HUES64 (cell line): ENCODE results near the gene EPGN.

Experiments used
- H3K27ac ChIP-seq: 2 replicates; pipeline ENCODE4 v1.7.0; 2013; ENCODE audit warnings: low read depth, low read length, inconsistent platforms
- H3K27me3 ChIP-seq: 2 replicates; pipeline ENCODE4 v1.6.1; 2013; ENCODE audit warnings: mild to moderate bottlenecking, low read length; ENCODE audit not compliant: insufficient read depth
- H3K36me3 ChIP-seq: 2 replicates; pipeline ENCODE4 v1.6.1; 2013; ENCODE audit warnings: mild to moderate bottlenecking, low read length; ENCODE audit not compliant: insufficient read depth
- H3K4me1 ChIP-seq: 2 replicates; pipeline ENCODE4 v1.6.1; 2013; ENCODE audit warnings: mild to moderate bottlenecking, low read length, moderate library complexity; ENCODE audit not compliant: insufficient read depth
- H3K4me3 ChIP-seq: 2 replicates; pipeline ENCODE4 v1.5.1; 2013; ENCODE audit warnings: mild to moderate bottlenecking, low read length, moderate library complexity
- H3K9ac ChIP-seq: 2 replicates; pipeline ENCODE4 v1.6.1; 2013; ENCODE audit warnings: mild to moderate bottlenecking, low read depth, low read length
- H3K9me3 ChIP-seq: 2 replicates; pipeline ENCODE4 v1.6.1; 2013; ENCODE audit warnings: low read depth, low read length; ENCODE audit not compliant: insufficient read depth
- WGBS: fragments of 150-250, 120-280 bp; methylation state at CpG from one replicate; pipeline ENCODE4 v1.1.7; 2013; ENCODE audit warnings: missing lambda C conversion rate; 5-methylcytosine and 5-hydroxymethylcytosine counted together

Gene EPGN

GRCh38 chr4:74284053-74284452 lies 24.2 kb upstream of the EPGN start:
- Histone ChIP-seq H3K27ac (no peak overlapping the region), H3K9ac (no peak overlapping the region), H3K4me3 (no peak overlapping the region), H3K36me3 (no peaks in the 10 kb centered on the region), H3K4me1 (no peaks in the 10 kb centered on the region), H3K27me3 (no peaks in the 10 kb centered on the region), H3K9me3 (no peaks in the 10 kb centered on the region)
- 100% methylated on average over 2 of the region's 3 CpGs for WGBS

- no peaks in the 10 kb centered on the region for H3K9me3 ChIP-seq
- H3K9ac ChIP-seq, result no peak overlapping the region
- 84% methylated on average over 1 of the region's 1 CpG for WGBS
- H3K4me3 ChIP-seq, result no peak overlapping the region
- no peaks in the 10 kb centered on the region for H3K36me3 ChIP-seq
- H3K27me3 ChIP-seq, result no peaks in the 10 kb centered on the region
- H3K4me1 ChIP-seq, result no peaks in the 10 kb centered on the region
- H3K27ac ChIP-seq, result no peak overlapping the region
Measured at GRCh38 chr4:74287164-74287563, 21.1 kb upstream of the EPGN start.

GRCh38 chr4:74287791-74288190 lies 20.5 kb upstream of the EPGN start:
- Histone ChIP-seq H3K27ac (no peak overlapping the region), H3K9me3 (no peaks in the 10 kb centered on the region), H3K4me1 (no peaks in the 10 kb centered on the region), H3K36me3 (no peaks in the 10 kb centered on the region), H3K27me3 (no peaks in the 10 kb centered on the region), H3K4me3 (no peak overlapping the region), H3K9ac (no peak overlapping the region)

- Histone ChIP-seq H3K4me1 (no peaks in the 10 kb centered on the region), H3K27ac (no peak overlapping the region), H3K27me3 (no peaks in the 10 kb centered on the region), H3K9ac (no peak overlapping the region), H3K36me3 (no peaks in the 10 kb centered on the region), H3K4me3 (no peak overlapping the region), H3K9me3 (no peaks in the 10 kb centered on the region)
- 100% methylated on average over 1 of the region's 1 CpG for WGBS
Measured at GRCh38 chr4:74291471-74291870, 16.8 kb upstream of the EPGN start.

- Histone ChIP-seq H3K27ac (no peak overlapping the region), H3K4me3 (no peak overlapping the region), H3K36me3 (no peaks in the 10 kb centered on the region), H3K27me3 (no peaks in the 10 kb centered on the region), H3K9ac (no peak overlapping the region), H3K4me1 (no peaks in the 10 kb centered on the region), H3K9me3 (no peaks in the 10 kb centered on the region)
Measured at GRCh38 chr4:74292111-74292870, 16.0 kb upstream of the EPGN start.

GRCh38 chr4:74293558-74293957 lies 14.7 kb upstream of the EPGN start:
- H3K9ac ChIP-seq, result no peak overlapping the region
- H3K4me1 ChIP-seq, result no peaks in the 10 kb centered on the region
- 100% methylated on average over 2 of the region's 2 CpGs for WGBS
- H3K27me3 ChIP-seq, result no peaks in the 10 kb centered on the region
- H3K4me3 ChIP-seq, result no peak overlapping the region
- H3K36me3 ChIP-seq, result no peaks in the 10 kb centered on the region
- H3K9me3 ChIP-seq, result no peaks in the 10 kb centered on the region
- no peak overlapping the region for H3K27ac ChIP-seq

GRCh38 chr4:74294681-74295080 lies 13.6 kb upstream of the EPGN start:
- Histone ChIP-seq H3K36me3 (no peaks in the 10 kb centered on the region), H3K4me1 (no peaks in the 10 kb centered on the region), H3K9me3 (no peaks in the 10 kb centered on the region), H3K27me3 (no peaks in the 10 kb centered on the region), H3K9ac (no peak overlapping the region), H3K4me3 (no peak overlapping the region), H3K27ac (no peak overlapping the region)
- 93% methylated on average over 1 of the region's 1 CpG for WGBS

- Histone ChIP-seq H3K9ac (no peak overlapping the region), H3K4me1 (no peaks in the 10 kb centered on the region), H3K4me3 (no peak overlapping the region), H3K27ac (no peak overlapping the region), H3K36me3 (no peaks in the 10 kb centered on the region), H3K27me3 (no peaks in the 10 kb centered on the region), H3K9me3 (no peaks in the 10 kb centered on the region)
- 100% methylated on average over 1 of the region's 1 CpG for WGBS
Measured at GRCh38 chr4:74297539-74297938, 10.7 kb upstream of the EPGN start.

- Histone ChIP-seq H3K9me3 (no peaks in the 10 kb centered on the region), H3K4me3 (no peak overlapping the region), H3K9ac (no peak overlapping the region), H3K27ac (no peak overlapping the region), H3K4me1 (no peaks in the 10 kb centered on the region), H3K27me3 (no peaks in the 10 kb centered on the region), H3K36me3 (no peaks in the 10 kb centered on the region)
- 95% methylated on average over 4 of the region's 4 CpGs for WGBS
Measured at GRCh38 chr4:74304095-74304625, 4.1 kb upstream of the EPGN start.

GRCh38 chr4:74305000-74305399 lies 3.3 kb upstream of the EPGN start:
- Histone ChIP-seq H3K9me3 (no peaks in the 10 kb centered on the region), H3K36me3 (no peaks in the 10 kb centered on the region), H3K4me1 (no peaks in the 10 kb centered on the region), H3K4me3 (no peak overlapping the region), H3K9ac (no peak overlapping the region), H3K27ac (no peak overlapping the region), H3K27me3 (no peaks in the 10 kb centered on the region)
- 82% methylated on average over 1 of the region's 1 CpG for WGBS

- Histone ChIP-seq H3K4me1 (no peaks in the 10 kb centered on the region), H3K9ac (no peak overlapping the region), H3K27ac (no peak overlapping the region), H3K27me3 (no peaks in the 10 kb centered on the region), H3K9me3 (no peaks in the 10 kb centered on the region), H3K36me3 (no peaks in the 10 kb centered on the region), H3K4me3 (no peak overlapping the region)
- WGBS, result no CpG with 5 or more reads among the region's 1 CpG
Measured at GRCh38 chr4:74307170-74307569, 1.1 kb upstream of the EPGN start.

- no peaks in the 10 kb centered on the region for H3K36me3 ChIP-seq
- H3K9ac ChIP-seq, result no peak overlapping the region
Measured at GRCh38 chr4:74309223-74309622, 953 bp downstream of the EPGN start.

More at GRCh38 chr4:74309223-74309622, 953 bp downstream of the EPGN start:
- no peaks in the 10 kb centered on the region for H3K9me3 ChIP-seq
- H3K4me3 ChIP-seq, result no peak overlapping the region
- H3K27me3 ChIP-seq, result no peaks in the 10 kb centered on the region
- no peaks in the 10 kb centered on the region for H3K4me1 ChIP-seq
- no peak overlapping the region for H3K27ac ChIP-seq
